ENCODE data around the gene PRDM15. TPM values are rescaled to one million over a fixed set of nuclear protein-coding genes. Genes with fewer than 3 reads are reported as not detected.

The PRDM15 gene
- polyA plus RNA-seq, 1 experiment = 5.1 TPM

DNA sequence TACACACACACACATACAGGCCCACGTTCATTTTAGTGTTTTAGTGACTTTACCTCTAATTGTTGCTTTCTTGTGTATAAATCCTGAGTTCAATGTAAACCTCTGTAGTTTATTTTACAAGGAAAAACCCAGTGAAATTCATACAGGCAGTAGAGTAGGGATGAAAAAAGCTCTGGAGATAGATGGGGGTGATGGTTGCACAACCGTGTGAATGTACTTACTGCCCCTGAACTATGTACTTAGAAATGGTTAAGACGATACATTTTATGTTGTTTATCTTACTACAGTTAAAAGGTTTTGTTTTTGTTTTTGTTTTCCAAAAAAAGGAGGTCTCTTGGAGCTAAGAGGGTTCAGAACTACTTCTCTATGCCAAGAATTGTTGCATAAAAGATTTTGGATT, 29.7 kb upstream of the PRDM15 start:
- H3K9me3 ChIP-seq (ENCODE audit: control insufficient read depth, insufficient read depth, low read length) = no peaks in the 10 kb centered on the region
- DNase-seq (ENCODE audit: low read depth, low spot score) = no peak

DNA sequence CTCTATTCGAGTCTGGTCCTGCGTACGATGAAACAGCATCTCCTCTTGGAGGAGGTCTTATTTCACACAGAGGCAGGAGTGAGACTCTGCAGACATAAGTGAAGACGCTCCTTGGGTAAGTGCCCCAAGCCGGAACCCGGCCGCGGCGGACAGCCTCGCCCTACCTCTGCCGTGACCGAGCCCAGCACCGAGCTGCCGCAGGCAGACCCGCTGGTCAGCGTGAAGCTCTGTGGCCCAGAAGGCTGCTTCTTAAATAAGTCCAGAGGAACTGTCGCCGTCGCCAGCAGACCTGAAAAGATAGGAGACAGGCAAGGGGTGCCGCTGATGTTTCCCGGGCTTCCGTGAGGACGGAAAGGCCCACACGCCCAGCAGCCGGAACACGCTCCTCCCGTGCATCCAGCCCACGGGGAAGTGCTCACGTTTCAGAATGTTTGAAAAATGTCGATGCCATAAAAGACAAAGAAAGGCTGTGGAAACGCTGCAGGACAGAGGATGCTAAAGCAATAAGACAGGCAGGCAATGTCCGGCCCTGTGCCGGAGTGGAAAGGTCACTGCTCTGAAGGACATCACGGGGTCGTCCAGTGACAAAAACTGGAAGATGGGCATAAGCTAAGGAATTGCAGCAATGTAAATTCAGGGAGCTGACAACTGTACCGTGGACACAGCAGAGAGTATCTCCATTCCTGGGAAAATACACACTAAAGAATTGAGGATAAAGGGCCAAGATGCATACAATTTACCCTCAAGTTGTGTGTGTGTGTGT, 28.5 kb upstream of the PRDM15 start:
- ChIA-PET CTCF (no interaction called here), POLR2A (no interaction called here)
- H3K27me3 ChIP-seq (ENCODE audit: control insufficient read depth, insufficient read depth, low read length) = no peaks in the 10 kb centered on the region
- DNase-seq (ENCODE audit: low read depth, low spot score) = no peak
- H3K27ac ChIP-seq (ENCODE audit: low read depth, low read length) = no peak overlapping the region
- no peaks in the 10 kb centered on the region for H3K9me3 ChIP-seq (ENCODE audit: control insufficient read depth, insufficient read depth, low read length)
- TF ChIP-seq, protein P1, sequence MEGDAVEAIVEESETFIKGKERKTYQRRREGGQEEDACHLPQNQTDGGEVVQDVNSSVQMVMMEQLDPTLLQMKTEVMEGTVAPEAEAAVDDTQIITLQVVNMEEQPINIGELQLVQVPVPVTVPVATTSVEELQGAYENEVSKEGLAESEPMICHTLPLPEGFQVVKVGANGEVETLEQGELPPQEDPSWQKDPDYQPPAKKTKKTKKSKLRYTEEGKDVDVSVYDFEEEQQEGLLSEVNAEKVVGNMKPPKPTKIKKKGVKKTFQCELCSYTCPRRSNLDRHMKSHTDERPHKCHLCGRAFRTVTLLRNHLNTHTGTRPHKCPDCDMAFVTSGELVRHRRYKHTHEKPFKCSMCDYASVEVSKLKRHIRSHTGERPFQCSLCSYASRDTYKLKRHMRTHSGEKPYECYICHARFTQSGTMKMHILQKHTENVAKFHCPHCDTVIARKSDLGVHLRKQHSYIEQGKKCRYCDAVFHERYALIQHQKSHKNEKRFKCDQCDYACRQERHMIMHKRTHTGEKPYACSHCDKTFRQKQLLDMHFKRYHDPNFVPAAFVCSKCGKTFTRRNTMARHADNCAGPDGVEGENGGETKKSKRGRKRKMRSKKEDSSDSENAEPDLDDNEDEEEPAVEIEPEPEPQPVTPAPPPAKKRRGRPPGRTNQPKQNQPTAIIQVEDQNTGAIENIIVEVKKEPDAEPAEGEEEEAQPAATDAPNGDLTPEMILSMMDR (IDR thresholded peaks at IDR 0.05; ENCODE audit: low read depth, low read length) = no peak
- H3K4me3 ChIP-seq (ENCODE audit: low read depth, low read length) = no peak overlapping the region

More for the DNA sequence above, 29.7 kb upstream of the PRDM15 start:
- POLR2A ChIA-PET = no interaction called here
- H3K27me3 ChIP-seq (ENCODE audit: control insufficient read depth, insufficient read depth, low read length) = no peaks in the 10 kb centered on the region
- no peak overlapping the region for H3K4me3 ChIP-seq (ENCODE audit: low read depth, low read length)
- no peak overlapping the region for H3K27ac ChIP-seq (ENCODE audit: low read depth, low read length)
- CTCF ChIA-PET = no interaction called here
- TF ChIP-seq, protein P1 (IDR thresholded peaks at IDR 0.05; ENCODE audit: low read depth, low read length) = no peak

DNA sequence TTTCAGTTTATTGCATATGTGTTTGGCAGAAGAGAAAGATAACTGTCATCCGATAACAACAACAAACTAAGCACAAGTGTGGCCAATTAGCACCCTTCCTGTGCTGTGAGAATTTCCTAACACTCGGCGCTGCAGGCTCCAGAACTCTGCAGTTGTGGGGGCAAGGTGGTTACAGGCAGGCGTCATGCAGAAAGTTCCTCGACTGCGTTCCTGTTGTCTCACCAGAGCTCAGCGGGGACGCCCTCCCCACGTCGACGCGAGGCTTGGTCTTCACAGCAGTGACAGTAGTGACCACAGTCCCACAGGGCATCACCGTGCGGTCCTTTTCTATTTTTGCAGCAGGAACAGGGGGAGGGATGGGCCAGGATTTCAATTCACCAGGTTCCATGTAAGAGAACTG, 27.6 kb upstream of the PRDM15 start:
- Histone ChIP-seq H3K27me3 (ENCODE audit: control insufficient read depth, insufficient read depth, low read length) (no peaks in the 10 kb centered on the region), H3K27ac (ENCODE audit: low read depth, low read length) (no peak overlapping the region), H3K4me3 (ENCODE audit: low read depth, low read length) (no peak overlapping the region), H3K9me3 (ENCODE audit: control insufficient read depth, insufficient read depth, low read length) (no peaks in the 10 kb centered on the region)
- TF ChIP-seq, protein P1 (IDR thresholded peaks at IDR 0.05; ENCODE audit: low read depth, low read length) = no peak
- POLR2A ChIA-PET = no interaction called here
- CTCF ChIA-PET = no interaction called here
- no peak for DNase-seq (ENCODE audit: low read depth, low spot score)

DNA sequence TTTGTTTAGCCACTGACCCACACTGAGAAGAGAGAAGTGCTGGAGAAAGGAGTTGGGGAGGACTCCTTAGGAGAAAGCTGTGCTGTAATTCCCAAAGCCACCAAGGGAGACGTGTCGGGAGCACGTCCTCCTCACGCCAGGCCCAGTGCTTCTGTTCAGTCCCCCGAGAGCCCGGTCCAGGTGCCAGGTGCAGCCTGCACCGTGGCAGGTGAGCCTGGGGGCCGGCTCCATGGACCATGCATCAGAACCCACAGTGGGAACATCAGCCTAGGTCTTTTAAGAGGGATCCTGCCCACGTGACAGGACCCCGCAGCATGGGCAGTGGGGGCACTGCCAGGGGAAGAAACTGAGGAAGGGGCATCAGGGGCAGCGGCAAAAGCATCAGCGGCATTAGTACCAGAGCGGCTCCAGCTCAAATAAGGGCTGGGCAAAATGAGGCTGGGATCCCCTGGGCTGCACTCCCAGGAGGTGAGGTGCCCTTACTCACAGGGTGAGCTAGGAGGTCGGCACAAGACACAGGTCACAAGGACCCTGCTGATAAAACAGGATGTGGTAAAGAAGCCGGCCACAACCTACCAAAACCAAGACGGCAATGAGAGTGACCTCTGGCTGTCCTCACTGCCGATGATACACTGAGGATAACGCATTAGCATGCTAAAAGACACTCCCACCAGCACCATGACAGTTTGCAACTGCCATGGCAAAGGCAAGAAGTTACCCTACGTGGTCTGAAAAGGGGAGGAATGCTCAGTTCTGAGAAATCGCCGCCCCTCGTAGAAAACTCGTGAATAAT, 24.6 kb upstream of the PRDM15 start:
- TF ChIP-seq, protein P1 (IDR thresholded peaks at IDR 0.05; ENCODE audit: low read depth, low read length) = no peak
- POLR2A ChIA-PET = no interaction called here
- CTCF ChIA-PET = interaction anchor here (1.2 kb wide), 1 partner anchor 87 kb away, joined by 7 read pairs; no protein-coding TSS in a partner anchor
- H3K27me3 ChIP-seq (ENCODE audit: control insufficient read depth, insufficient read depth, low read length) = no peaks in the 10 kb centered on the region
- H3K9me3 ChIP-seq (ENCODE audit: control insufficient read depth, insufficient read depth, low read length) = no peaks in the 10 kb centered on the region; the same call in 1 of the 2 replicates
- no peak for DNase-seq (ENCODE audit: low read depth, low spot score)
- no peak overlapping the region for H3K27ac ChIP-seq (ENCODE audit: low read depth, low read length)
- no peak overlapping the region for H3K4me3 ChIP-seq (ENCODE audit: low read depth, low read length)

DNA sequence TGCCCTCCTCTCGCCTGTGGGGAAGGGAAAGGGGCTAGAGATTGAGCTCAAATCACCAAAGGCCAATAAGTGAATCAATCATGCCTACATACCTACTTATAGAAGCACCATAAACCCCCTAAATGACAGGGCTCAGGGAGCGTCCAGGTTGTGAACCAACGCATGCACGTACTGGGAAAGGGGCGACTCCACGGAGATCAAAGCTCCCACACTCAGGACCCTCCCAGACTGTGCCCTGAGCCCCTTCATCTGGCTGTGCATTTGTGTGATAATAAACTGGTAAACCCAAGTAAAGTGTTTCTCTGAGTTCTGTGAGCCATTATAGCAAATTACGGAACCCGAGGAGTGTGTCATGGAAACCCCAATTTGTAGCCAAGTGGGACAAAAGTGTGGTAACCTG, 23.8 kb upstream of the PRDM15 start:
- H3K27ac ChIP-seq (ENCODE audit: low read depth, low read length) = no peak overlapping the region
- POLR2A ChIA-PET = no interaction called here
- TF ChIP-seq, protein P1 (IDR thresholded peaks at IDR 0.05; ENCODE audit: low read depth, low read length) = no peak
- DNase-seq (ENCODE audit: low read depth, low spot score) = no peak
- CTCF ChIA-PET = interaction anchor here (1.2 kb wide), 1 partner anchor 86 kb away, joined by 7 read pairs; no protein-coding TSS in a partner anchor
- H3K9me3 ChIP-seq (ENCODE audit: control insufficient read depth, insufficient read depth, low read length) = no peaks in the 10 kb centered on the region; the same call in 1 of the 2 replicates
- no peak overlapping the region for H3K4me3 ChIP-seq (ENCODE audit: low read depth, low read length)
- H3K27me3 ChIP-seq (ENCODE audit: control insufficient read depth, insufficient read depth, low read length) = no peaks in the 10 kb centered on the region
